GM18873 (cell line): Measurements from ENCODE around the gene NKX2-8.
A peak's percentile ranks its signal among the peaks of the same experiment; 100 is the strongest.

Source experiments
- ATAC-seq: cut with Tn5 transposase; IDR thresholded peaks from one replicate; pipeline ENCODE4 v1.9.1; 2021; ENCODE audit warnings: mild to moderate bottlenecking, moderate library complexity, moderate number of reproducible peaks; ENCODE audit not compliant: unreplicated experiment, low FRiP score

NKX2-8 gene

GRCh38 chr14:36582011-36582873, at the start of gene NKX2-8:
NKX2-8 (minus strand) TSS chr14:36582614; CDS start chr14:36582389, 225 bp downstream.
- no peak for ATAC-seq

DNA sequence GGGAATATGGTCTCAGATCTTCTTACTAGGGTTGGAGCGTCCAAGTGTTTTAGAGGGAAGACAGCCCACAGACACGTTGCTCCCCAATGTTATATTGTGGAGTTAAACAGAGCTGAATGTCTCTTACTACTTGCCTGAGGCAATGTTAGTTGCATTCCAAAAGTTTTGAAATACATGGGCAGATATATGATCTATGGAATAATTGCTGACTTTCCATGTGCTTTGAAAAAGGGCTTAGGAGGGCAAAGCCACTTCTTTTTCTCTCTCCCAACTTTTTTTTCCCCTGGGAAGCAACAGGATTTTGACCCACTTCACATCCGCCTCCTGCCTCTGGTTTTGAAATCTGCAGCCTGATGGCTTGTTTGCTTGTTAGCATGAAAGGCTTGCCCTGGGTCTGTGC, 45.6 kb upstream of the NKX2-8 start:
- ATAC-seq, result no peak

GRCh38 chr14:36626151-36626550, 43.7 kb upstream of the NKX2-8 start:
- ATAC-seq, result no peak

DNA sequence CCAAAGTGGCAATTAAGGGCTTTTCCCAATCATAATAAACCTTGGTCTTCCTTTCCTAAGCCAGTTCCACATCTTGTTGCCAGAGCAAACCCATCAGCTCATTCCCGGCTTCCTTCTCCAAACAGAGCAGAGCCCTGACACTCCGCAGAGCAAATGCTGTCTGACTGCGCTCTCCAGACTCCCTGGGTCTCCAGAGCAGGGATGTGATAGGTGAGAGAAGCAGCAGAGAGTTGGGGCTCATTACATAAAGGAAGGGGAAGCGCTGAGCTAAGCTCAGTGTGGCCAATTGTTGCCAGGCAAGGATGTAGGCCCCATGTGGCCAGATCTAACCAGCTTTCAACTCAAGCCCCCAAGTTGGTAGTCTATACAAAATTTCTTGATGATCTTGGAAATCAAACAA, 43.0 kb upstream of the NKX2-8 start:
- ATAC-seq, result no peak

DNA sequence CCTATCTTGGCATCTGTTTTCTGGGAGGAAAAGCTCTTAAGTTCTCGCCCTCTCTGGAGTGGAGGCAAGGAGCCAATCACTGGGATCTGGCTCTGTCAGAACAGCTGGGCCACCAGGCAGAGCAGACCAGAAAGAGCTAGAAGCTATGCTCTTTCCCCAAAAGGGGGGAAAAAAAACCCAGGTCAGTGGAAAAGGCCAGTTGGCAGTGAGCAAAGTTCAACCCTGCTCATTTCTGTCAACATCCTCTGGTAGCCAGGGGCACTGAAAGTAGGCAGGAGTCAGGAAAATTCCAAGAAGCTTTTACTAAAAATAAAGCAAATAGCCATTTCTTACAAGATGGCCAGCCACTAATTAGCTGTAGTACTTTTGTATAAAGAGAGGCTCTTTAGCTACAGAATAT, 42.6 kb upstream of the NKX2-8 start:
- ATAC-seq, result no peak

DNA sequence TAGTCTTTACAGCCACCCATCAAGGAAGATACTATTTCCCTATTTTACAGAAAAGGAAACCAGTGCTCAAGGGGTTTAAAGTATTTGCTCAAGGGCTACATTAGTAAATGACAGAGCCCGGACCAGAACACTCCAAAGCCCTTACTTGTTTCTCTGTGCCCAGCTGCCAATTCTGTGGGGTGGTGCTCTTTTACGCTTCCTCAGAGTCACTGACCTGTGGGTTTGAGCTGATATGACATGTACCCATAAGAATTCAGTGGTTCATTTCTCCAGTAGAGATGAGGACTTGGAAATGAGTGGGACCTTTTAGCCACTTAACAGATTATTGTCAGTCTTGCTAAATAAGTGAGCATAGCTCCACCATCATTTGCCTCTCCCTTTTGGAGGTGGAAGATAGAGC, 37.4 kb upstream of the NKX2-8 start:
- no peak for ATAC-seq

DNA sequence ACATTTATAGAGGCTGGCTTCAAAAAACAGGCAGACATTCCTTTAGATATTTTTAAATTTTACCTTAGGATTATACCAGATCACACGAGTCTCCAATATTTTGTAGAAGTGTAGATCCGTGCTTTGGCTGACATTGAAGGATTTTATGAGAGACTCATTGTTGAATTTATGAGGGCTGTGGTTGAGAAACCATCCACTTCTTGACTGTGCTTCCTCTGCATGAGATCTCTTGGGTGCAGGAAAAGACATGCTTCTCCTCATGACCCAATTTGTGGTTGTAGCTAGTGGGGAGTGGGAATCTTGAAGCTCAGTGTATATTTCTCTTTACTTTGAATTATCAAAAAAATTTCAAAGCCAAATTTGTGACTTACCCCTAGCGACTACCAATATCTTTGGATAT, 36.7 kb upstream of the NKX2-8 start:
- ATAC-seq, result no peak

DNA sequence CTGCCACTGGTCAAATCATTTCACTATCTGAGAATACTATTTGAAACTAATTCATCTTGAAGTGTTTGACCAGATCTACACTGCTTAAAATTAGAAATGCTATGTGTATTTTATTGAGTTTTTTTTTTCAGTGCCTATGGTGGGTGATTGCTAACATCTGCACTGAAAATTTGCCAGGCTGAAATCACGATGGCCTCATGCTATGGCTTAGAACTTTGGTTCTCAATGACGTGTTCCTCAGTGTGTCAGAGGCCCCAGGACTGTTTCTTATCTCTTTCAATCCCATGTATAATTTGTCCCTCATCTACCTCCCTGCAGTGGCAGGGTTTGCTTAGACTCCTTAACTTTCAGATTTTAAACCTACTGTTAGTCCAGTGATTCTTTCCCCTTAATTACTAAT, 36.2 kb upstream of the NKX2-8 start:
- no peak for ATAC-seq

- ATAC-seq, result no peak
Measured at GRCh38 chr14:36617824-36618223, 35.4 kb upstream of the NKX2-8 start.

DNA sequence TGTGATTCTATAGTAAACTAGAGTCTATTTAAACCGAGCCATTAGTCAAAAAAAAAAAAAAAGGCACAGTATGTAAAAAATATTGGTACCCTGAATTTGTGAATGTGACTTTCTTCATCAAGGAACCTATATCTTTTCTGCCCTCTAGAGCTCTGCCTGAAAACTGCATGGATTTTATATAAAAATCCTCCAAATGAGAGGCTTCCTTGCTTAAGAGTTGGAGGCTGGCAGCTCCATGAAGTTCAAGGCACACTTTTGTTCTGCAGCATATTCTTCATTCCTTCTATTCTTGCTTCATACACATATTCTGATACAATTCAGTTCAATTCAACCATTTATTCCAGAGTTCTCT, 23.1 kb upstream of the NKX2-8 start:
- ATAC-seq, result no peak

DNA sequence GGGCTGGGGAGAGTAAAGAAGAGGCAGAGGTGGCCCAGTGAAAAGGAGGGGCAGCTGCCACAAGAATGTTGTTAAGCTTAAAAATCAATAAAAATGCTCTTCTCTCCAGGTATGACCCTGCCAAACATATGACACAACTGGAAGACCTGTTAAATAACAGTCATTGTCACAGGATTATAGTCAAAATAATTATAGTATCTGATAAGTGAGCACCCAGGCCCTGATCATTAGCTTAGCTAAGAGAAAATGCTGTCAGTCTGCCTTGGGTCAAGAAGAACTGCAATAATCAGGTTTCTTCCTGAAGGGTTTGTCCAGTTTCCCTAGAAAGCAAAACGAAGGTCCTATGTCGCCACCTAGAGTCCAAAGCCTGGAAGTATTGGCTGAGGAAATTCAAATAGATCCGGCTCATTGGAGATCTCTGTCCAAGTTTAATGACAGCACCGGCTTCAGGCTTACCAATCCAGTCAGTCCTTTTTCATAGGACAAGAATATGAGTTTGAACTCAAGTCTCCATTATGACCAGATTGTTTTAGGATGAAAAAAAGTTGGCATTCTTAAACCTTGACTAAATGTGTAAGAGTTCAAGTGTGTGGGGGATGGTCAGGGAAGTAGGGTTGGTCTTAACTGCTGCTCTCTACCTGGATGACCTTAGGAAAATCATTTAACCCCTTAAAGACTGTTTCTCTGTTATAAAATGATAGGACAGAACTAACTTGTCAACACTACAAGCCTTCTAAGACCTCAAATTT, 22.5 kb upstream of the NKX2-8 start:
- peak; percentile 79 for ATAC-seq

DNA sequence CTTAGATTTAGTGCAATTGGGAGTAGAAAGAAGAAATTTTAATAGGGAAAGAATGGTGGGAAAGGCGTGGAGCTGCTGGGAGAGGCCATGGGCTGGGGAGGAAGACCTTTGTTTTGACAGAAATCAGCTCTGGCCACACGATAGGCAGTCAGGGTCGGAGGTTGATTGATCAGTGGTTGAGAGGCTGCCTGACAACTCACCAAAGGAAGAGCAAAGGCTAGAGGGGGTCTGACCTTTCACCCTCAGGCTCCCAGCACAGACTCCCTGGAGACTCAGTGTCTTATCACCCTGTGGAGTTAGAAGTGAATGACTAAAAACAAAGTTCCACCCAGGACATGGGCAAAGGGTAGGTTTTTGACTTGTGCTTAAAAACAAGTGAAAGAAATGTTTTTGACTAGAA, 18.0 kb upstream of the NKX2-8 start:
- no peak for ATAC-seq

- ATAC-seq, result no peak
Measured at GRCh38 chr14:36591482-36591881, 9.1 kb upstream of the NKX2-8 start.

DNA sequence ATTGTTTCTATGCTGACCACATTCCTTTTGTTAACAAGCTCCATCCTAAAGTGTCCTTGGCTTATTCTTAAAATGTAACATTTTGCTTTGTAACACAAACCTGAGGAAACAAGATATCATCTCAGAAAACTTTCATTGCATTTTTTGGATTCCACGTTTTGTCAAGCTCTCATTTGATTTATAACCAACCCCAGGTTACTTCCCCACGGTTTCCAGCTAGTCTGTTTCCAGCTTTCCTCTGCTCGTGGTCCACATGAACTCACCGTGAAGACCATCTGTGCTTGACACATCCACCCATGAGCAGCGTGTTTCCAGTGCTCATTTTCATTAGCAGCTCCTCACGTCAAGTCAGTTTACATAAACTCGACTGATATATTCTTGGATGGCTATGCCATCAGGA, 6.4 kb upstream of the NKX2-8 start:
- no peak for ATAC-seq

- no peak for ATAC-seq
Measured at GRCh38 chr14:36588119-36588518, 5.7 kb upstream of the NKX2-8 start.

- no peak for ATAC-seq
Measured at GRCh38 chr14:36585100-36585499, 2.7 kb upstream of the NKX2-8 start.

- ATAC-seq, result no peak
Measured at GRCh38 chr14:36583893-36584811, 1.7 kb upstream of the NKX2-8 start.

GRCh38 chr14:36583242-36583892, 953 bp upstream of the NKX2-8 start:
- ATAC-seq, result no peak

GRCh38 chr14:36582874-36583241, 444 bp upstream of the NKX2-8 start:
- ATAC-seq, result no peak
